Left forelimb (tissue), 1 donor: Measurements from ENCODE around the gene CITED4.

ENCODE experiments used
- DNase-seq: peaks from one replicate; pipeline ENCODE4 v3.0.0-alpha.2; 2018; ENCODE audit warnings: low spot score

CITED4 gene

GRCh38 chr1:40886318-40887011, 24.3 kb upstream of the CITED4 start:
- DNase-seq = no peak

GRCh38 chr1:40884055-40884795, 22.1 kb upstream of the CITED4 start:
- DNase-seq = no peak

- DNase-seq = no peak
Observed at GRCh38 chr1:40880813-40881549, 18.8 kb upstream of the CITED4 start.

GRCh38 chr1:40879482-40880175, 17.5 kb upstream of the CITED4 start:
- DNase-seq = no peak

- DNase-seq = no peak
Observed at GRCh38 chr1:40878906-40879305, 16.7 kb upstream of the CITED4 start.

GRCh38 chr1:40877698-40878097, 15.5 kb upstream of the CITED4 start:
- peak; percentile 70 for DNase-seq

- DNase-seq = no peak
Observed at GRCh38 chr1:40876891-40877290, 14.7 kb upstream of the CITED4 start.

- no peak for DNase-seq
Observed at GRCh38 chr1:40876436-40876761, 14.2 kb upstream of the CITED4 start.

GRCh38 chr1:40873863-40874472, 11.8 kb upstream of the CITED4 start:
- DNase-seq = no peak

GRCh38 chr1:40872276-40872675, 10.1 kb upstream of the CITED4 start:
- DNase-seq = no peak

- no peak for DNase-seq
Observed at GRCh38 chr1:40870135-40870728, 8.1 kb upstream of the CITED4 start.

- no peak for DNase-seq
Observed at GRCh38 chr1:40868051-40868723, 6.0 kb upstream of the CITED4 start.

GRCh38 chr1:40861224-40862003, 749 bp downstream of the CITED4 start:
- no peak for DNase-seq

GRCh38 chr1:40860706-40861223, 1.4 kb downstream of the CITED4 start:
- no peak for DNase-seq

- DNase-seq = no peak
Observed at GRCh38 chr1:40858856-40859416, 3.2 kb downstream of the CITED4 start.

- DNase-seq = no peak
Observed at GRCh38 chr1:40857737-40858136, 4.4 kb downstream of the CITED4 start.

- no peak for DNase-seq
Observed at GRCh38 chr1:40856656-40857302, 5.4 kb downstream of the CITED4 start.

- no peak for DNase-seq
Observed at GRCh38 chr1:40856116-40856515, 6.0 kb downstream of the CITED4 start.

GRCh38 chr1:40855513-40855912, 6.7 kb downstream of the CITED4 start:
- no peak for DNase-seq
